Limb (tissue), 2 donors: ENCODE data around the gene YPEL3.

Source experiments
- DNase-seq, 2 donors: peaks; one replicate each; pipeline ENCODE4 v3.0.0-alpha.2; 2016; ENCODE audit errors: extremely low spot score in 2 of 2

YPEL3 gene

GRCh38 chr16:30051518-30051917 lies 44.5 kb downstream of the YPEL3 start:
- DNase-seq, result no peak

- DNase-seq, result no peak
Observed at GRCh38 chr16:30049871-30050270, 46.1 kb downstream of the YPEL3 start.

- DNase-seq, result no peak
Observed at GRCh38 chr16:30046588-30046987, 49.4 kb downstream of the YPEL3 start.

- DNase-seq, result no peak
Observed at GRCh38 chr16:30046178-30046577, 49.8 kb downstream of the YPEL3 start.
